Neuron (in vitro differentiated cells): ENCODE data around the gene GFER.

Source experiments
- H2AFZ ChIP-seq: one replicate; pipeline ENCODE4 v1.6.1; 2013; ENCODE audit warnings: low read depth, mild to moderate bottlenecking, inconsistent platforms, low read length, moderate library complexity
- H3K27me3 ChIP-seq: one replicate; pipeline ENCODE4 v1.6.1; 2013; ENCODE audit warnings: low read length; ENCODE audit not compliant: insufficient read depth
- H3K36me3 ChIP-seq: one replicate; pipeline ENCODE4 v1.6.1; 2013; ENCODE audit warnings: low read length; ENCODE audit not compliant: insufficient read depth
- H3K4me1 ChIP-seq: one replicate; pipeline ENCODE4 v1.6.1; 2013; ENCODE audit warnings: low read length; ENCODE audit not compliant: insufficient read depth
- H3K4me3 ChIP-seq: 2 replicates; pipeline ENCODE4 v1.5.1; 2013; ENCODE audit warnings: mild to moderate bottlenecking, low read length, moderate library complexity
- H3K9me3 ChIP-seq: one replicate; pipeline ENCODE4 v1.6.1; 2013; ENCODE audit warnings: low read length

Gene GFER

DNA sequence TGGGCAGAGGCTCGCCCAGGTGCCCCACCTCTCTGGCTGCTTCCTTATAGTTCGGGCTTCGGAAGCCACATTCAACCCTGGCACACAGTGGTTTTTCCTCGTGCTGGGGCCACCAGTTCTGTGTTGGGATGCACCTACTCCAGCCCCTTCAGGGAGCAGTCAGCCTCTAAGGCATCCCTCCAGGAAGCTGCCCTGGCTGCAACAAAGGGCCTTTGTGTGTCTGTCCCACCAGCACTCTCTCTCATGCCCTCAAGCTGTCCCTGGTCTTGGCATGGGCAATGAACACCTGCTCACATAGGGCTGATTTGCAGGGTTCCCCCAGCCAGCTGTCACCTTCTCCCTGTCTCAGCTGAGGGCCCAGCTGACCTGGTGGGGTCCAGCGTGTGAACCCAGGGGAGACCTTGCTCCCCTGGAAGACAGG is 2.0 kb upstream of the GFER start:
- Histone ChIP-seq H2AFZ (no peak overlapping the region), H3K4me3 (no peak overlapping the region), H3K36me3 (peaks cover 38% of the 10 kb centered on the region), H3K27me3 (no peaks in the 10 kb centered on the region), H3K4me1 (peaks cover 32% of the 10 kb centered on the region), H3K9me3 (no peaks in the 10 kb centered on the region)

DNA sequence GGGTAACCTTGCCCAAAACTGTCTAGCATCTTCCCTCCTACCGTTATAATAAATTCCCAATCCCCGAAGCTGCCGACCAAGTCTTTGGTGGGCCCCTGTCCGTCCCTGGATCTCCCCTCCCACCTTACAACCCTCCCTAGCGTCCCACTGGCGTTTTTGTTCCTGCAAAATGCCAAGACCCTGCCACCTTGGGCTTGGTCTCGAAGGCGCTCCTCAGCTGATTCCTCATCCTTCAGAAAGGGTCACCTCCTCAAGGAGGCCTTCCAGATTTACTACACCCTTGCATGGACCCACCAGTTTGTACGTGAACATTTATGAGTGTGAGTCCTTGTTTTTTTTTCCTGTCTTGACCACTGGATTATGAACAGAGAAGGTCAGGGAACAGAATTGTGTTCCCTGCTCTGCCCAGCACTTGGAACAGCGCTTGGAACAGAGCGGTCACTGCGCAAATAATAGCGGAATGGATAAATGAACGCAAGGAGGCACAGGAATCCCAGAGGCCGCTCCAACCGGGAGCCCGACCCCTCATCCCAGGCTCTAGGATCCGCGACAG is 926 bp upstream of the GFER start:
- H2AFZ ChIP-seq: peak overlapping the region; percentile 54
- no peaks in the 10 kb centered on the region for H3K9me3 ChIP-seq
- peaks cover 28% of the 10 kb centered on the region for H3K36me3 ChIP-seq
- H3K4me3 ChIP-seq: peak overlapping the region; percentile 46
- H3K4me1 ChIP-seq: peaks cover 32% of the 10 kb centered on the region
- no peaks in the 10 kb centered on the region for H3K27me3 ChIP-seq

DNA sequence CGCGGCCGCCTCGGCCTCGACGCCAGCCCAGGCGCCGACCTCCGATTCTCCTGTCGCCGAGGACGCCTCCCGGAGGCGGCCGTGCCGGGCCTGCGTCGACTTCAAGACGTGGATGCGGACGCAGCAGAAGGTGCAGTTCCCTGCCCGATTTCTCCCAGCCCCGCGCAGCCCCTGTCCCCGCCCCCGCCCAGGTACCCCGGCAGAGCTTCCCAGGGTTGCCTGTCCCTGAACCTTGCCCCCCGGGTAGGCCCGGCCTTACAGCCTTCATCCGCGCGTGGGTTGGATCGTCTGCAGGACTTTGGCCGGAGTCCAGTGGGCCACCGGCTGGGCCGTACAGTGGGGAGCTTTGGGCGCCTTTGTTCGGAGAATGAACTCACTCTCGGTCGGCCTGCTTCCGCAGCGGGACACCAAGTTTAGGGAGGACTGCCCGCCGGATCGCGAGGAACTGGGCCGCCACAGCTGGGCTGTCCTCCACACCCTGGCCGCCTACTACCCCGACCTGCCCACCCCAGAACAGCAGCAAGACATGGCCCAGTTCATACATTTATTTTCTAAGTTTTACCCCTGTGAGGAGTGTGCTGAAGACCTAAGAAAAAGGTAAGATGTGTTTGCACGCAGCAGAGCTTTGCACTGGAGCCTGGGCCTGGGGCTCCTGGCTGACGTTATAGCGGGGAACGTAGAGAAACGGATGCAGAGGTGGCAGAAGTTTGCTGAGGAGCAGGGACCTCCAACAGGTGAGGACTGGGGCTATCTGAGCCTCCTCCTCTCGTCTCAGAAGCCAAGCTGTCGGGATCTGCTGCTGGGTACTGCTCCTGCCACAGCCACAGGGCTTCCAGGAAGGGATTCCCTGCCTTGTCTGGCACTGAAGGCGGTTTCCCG is 593 bp downstream of the GFER start:
- H2AFZ ChIP-seq: peak overlapping the region; percentile 52
- H3K27me3 ChIP-seq: peaks cover 6% of the 10 kb centered on the region
- peak overlapping the region; percentile 72 for H3K4me3 ChIP-seq
- H3K9me3 ChIP-seq: no peaks in the 10 kb centered on the region
- peaks cover 32% of the 10 kb centered on the region for H3K4me1 ChIP-seq
- peaks cover 18% of the 10 kb centered on the region for H3K36me3 ChIP-seq

DNA sequence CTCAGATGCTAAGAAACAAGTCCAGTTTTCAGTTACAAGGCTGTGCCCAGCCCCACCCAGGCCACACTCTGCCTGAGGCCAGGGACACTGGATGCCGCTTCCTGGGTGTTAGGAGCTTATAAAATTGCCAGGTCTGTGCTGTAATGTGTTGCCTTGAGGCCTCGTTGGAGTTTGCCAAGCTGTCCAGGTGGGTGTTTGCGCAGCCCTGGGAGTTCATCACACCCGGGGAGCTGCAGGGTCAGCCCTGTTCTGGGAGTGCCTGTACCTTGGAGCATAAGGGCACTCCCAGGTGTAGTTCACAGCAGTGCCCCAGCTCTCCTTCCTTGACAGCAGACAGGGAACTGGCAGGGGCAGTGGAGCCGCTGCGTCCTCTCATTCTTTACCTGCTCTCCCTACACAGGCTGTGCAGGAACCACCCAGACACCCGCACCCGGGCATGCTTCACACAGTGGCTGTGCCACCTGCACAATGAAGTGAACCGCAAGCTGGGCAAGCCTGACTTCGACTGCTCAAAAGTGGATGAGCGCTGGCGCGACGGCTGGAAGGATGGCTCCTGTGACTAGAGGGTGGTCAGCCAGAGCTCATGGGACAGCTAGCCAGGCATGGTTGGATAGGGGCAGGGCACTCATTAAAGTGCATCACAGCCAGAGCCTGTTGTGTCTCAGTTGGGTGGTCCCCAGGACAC is 1.6 kb downstream of the GFER start:
- Histone ChIP-seq H2AFZ (no peak overlapping the region), H3K4me3 (peak overlapping the region; percentile 72), H3K9me3 (no peaks in the 10 kb centered on the region), H3K36me3 (peaks cover 14% of the 10 kb centered on the region), H3K4me1 (peaks cover 34% of the 10 kb centered on the region), H3K27me3 (peaks cover 11% of the 10 kb centered on the region)

DNA sequence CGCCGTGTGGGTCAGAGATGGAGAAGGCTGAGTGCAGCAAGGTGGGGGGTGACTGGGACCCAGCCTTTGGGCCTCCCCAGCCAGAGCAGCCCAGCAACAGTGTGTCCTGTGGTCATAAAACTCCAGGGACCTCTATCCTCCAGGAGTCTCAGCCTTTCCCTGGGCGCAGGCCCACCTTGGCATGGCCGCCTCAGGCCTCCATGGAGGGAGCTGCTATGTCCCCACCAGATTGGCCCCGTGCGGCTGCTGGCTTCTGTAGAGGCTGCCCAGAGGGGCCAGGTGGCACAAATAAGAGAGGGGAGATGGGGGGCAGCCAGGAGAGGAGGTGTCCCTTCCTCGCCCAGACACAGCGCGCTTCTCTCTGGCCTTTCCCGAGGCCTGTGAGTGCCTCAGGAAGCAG is 3.2 kb downstream of the GFER start:
- no peak overlapping the region for H2AFZ ChIP-seq
- peaks cover 31% of the 10 kb centered on the region for H3K4me1 ChIP-seq
- H3K4me3 ChIP-seq: no peak overlapping the region
- peaks cover 25% of the 10 kb centered on the region for H3K27me3 ChIP-seq
- H3K36me3 ChIP-seq: peaks cover 14% of the 10 kb centered on the region
- no peaks in the 10 kb centered on the region for H3K9me3 ChIP-seq

DNA sequence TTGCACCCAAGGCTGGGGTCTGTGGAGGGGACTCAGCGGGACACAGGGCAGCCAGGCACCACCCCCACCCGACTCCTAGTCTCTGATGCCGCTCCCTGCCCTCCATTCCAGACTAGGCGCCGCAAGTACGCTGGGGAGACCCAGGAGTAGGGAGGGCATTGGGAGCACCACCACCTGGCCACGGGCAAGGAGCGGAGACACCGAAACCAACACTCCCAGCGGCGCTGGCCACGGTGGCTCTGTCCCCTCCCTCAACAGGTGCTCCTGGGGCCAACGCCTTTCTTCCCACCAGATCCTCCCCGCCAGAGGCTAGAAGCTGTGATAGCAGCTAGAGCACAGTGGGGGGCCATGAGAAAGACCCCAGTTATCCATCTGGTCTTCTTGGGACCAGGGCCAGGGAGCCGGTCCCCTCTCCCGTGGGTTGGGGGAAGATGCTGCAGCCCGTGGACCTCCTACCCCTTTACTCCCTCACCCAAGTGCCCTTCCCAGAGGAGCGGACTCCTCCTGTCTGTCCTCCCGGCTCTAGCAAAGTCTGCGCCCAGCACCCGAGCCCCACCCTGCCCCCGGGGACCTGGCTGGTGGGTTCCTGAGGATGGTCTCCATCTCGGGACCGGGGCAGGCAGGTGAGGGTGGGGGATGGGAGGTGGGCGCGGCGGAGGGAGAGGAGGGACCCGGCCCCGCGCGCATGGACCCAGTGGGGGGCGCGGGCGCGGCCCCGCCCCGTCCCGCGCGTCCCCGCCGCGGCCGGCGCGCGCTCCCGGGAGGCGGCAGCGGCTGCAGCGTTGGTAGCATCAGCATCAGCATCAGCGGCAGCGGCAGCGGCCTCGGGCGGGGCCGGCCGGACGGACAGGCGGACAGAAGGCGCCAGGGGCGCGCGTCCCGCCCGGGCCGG is 5.5 kb downstream of the GFER start, which contains the start of gene SYNGR3:
TSS of gene SYNGR3 (plus strand) at position 762 of the 892 bp plus-strand sequence. CDS start 133 bp downstream, outside the sequence.
- no peaks in the 10 kb centered on the region for H3K9me3 ChIP-seq
- H3K36me3 ChIP-seq: peaks cover 14% of the 10 kb centered on the region
- peaks cover 22% of the 10 kb centered on the region for H3K4me1 ChIP-seq
- H3K27me3 ChIP-seq: peaks cover 30% of the 10 kb centered on the region
- H2AFZ ChIP-seq: no peak within 1 kb of the TSS
- H3K4me3 ChIP-seq: peak within 1 kb of the TSS; percentile 35

DNA sequence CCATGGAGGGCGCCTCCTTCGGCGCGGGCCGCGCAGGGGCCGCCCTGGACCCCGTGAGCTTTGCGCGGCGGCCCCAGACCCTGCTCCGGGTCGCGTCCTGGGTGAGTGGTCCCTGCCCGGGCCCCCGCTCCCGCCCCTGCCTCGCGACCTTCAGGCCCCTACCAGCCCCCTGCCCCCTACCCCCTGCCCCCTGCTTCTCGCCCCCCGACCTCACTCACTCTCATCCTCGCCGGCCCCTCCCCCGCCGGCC is 6.0 kb downstream of the GFER start:
- Histone ChIP-seq H3K4me1 (peaks cover 17% of the 10 kb centered on the region), H3K4me3 (peak overlapping the region; percentile 35), H3K36me3 (peaks cover 14% of the 10 kb centered on the region), H3K9me3 (no peaks in the 10 kb centered on the region), H2AFZ (no peak overlapping the region), H3K27me3 (peaks cover 30% of the 10 kb centered on the region)

DNA sequence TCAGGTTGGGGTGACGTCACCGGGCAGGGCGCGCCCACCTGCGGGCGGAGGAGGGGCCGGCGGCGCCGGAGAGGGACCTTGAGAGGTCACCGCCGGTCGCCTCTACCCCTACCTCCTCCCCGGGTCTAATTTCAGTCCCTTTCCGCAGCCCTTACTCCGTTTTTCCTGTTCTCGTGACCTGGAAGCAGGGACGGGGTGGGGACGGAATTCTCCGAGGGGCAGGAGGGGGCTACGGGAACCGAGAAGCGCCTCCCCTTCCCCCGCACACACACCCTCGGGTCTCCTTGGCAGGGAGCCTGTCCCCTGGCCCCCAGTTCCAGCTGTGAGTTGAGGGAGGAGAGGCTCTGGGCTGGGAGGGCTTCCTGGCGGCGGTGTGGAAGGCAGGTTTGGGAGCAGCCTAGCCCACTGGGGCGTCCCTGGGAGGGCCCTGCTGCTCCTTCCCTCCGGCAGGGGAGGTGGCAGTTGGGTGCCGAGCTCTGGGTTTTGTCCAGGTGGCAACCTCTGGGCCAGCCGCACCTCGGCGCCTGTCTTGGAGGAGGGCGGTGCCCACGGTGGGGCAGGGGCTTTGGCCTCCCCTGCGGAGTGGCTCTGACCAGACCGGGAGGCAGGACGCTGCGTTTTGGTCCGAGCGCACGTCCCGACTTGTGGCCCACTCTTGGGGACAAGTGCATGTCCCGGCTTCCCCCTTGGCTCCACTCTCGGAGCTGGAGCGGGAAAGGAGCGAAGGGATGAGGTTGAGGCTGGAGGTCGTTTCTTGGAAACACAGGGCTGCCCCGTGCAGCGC is 6.5 kb downstream of the GFER start:
- Histone ChIP-seq H3K36me3 (peaks cover 14% of the 10 kb centered on the region), H3K4me1 (peaks cover 12% of the 10 kb centered on the region), H3K27me3 (peaks cover 30% of the 10 kb centered on the region), H3K4me3 (peak overlapping the region; percentile 35), H3K9me3 (no peaks in the 10 kb centered on the region), H2AFZ (no peak overlapping the region)

DNA sequence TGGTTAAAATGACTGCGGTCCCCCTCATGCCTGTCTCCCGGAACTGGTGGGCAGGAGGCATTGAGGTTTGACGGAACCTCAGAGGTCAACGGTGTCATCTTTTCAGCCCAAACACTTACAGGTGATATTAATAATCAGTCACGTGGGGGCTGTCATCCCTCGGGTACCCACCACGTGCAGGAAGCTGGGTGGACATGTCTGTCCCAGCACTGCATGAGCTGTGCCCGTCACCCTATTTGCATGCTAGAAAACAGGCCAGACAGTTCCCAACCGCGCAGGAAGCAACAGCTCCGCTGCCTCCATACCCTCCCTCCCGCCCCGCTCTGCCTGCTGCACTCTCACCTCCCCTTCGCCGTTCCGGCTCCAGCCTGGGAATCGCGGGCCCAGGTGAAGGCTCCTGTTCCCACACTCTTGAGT is 7.2 kb downstream of the GFER start:
- Histone ChIP-seq H3K9me3 (no peaks in the 10 kb centered on the region), H3K27me3 (peaks cover 30% of the 10 kb centered on the region), H3K4me3 (peak overlapping the region; percentile 35)

DNA sequence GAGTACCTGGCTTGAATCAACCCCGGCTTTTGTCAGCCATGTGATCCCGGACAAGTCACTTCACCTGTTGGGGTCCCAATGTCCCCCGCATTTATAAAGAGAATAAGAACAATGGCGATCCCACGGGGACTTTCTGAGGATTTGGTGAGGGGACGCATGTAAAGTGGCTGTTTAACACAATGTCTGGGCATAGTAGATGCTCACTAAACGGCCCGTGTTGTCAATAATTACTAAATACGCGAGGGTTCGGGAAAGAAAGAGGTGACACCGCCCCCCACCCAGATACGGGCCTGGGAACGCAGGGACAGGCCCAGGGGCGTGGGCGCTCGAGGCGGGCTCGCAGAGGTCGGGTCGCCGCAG is 7.6 kb downstream of the GFER start:
- Histone ChIP-seq H3K27me3 (peaks cover 30% of the 10 kb centered on the region), H3K9me3 (no peaks in the 10 kb centered on the region), H3K36me3 (peaks cover 5% of the 10 kb centered on the region), H3K4me3 (peak overlapping the region; percentile 31), H3K4me1 (peaks cover 10% of the 10 kb centered on the region), H2AFZ (no peak overlapping the region)

More for the DNA sequence above, 7.2 kb downstream of the GFER start:
- no peak overlapping the region for H2AFZ ChIP-seq
- peaks cover 10% of the 10 kb centered on the region for H3K4me1 ChIP-seq
- H3K36me3 ChIP-seq: peaks cover 9% of the 10 kb centered on the region

DNA sequence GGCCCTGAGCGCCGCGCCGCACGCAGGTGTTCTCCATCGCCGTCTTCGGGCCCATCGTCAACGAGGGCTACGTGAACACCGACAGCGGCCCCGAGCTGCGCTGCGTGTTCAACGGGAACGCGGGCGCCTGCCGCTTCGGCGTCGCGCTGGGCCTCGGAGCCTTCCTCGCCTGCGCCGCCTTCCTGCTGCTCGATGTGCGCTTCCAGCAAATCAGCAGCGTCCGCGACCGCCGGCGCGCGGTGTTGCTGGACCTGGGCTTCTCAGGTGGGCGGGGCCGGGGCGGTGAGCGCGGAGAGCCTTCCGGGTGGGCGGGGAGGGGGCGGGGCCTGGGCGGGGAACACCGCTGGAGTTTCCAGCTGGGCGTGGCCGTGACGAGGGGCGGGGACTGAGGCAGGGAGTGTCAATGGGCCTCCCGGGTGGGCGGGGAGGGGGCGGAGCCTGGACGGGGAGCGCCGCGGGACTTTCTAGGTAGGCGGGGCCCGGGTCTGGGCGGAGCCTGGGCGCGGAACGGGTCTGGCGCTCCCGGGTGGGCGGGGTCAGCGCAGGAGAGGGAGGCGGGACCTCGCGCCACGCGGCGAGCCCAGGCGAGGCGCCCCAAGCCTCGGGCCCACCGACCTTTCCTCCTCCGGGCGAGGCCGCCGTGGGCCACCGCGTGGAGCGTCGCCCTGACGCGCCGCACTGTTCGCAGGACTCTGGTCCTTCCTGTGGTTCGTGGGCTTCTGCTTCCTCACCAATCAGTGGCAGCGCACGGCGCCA is 8.1 kb downstream of the GFER start:
- peak overlapping the region; percentile 31 for H3K4me3 ChIP-seq
- peaks cover 30% of the 10 kb centered on the region for H3K27me3 ChIP-seq
- H2AFZ ChIP-seq: no peak overlapping the region
- H3K9me3 ChIP-seq: no peaks in the 10 kb centered on the region
- H3K36me3 ChIP-seq: peaks cover 5% of the 10 kb centered on the region
- peaks cover 10% of the 10 kb centered on the region for H3K4me1 ChIP-seq
